ENCODE results near the gene REC114.

REC114 gene

DNA sequence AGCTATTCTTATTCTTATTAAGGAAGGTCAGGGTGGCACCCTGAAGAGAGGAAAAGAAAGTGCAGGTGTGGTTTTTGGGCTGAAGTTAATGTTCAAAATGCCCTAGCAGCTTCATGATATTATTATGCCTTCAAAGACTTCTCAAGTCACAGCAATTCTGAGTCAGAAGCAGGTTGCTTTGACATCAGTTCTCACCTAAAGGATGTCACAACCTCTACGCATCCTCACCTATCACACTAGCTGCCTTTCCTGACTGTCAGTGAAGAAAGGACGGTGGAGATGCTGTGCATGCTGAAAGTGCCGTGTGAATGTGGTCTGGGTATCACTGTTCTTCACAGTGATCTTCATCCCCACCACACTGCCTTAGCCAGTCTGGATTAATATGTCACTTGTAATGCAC lies 140.6 kb downstream of the REC114 start:
- Histone ChIP-seq H3K4me1 (ENCODE audit: control insufficient read depth, insufficient read depth, low read length, poor library complexity, severe bottlenecking) (no peaks in the 10 kb centered on the region), H3K27me3 (replicated peaks; ENCODE audit: control insufficient read depth, insufficient read depth, low read length, poor library complexity, severe bottlenecking) (no peaks in the 10 kb centered on the region), H3K36me3 (ENCODE audit: control insufficient read depth, insufficient read depth, low read length) (peaks cover 42% of the 10 kb centered on the region), H3K4me3 (ENCODE audit: insufficient read depth, low read depth, low read length, poor library complexity, severe bottlenecking) (no peak overlapping the region), H3K27ac (ENCODE audit: insufficient read depth, low read length, poor library complexity, severe bottlenecking) (no peak overlapping the region), H3K9me3 (ENCODE audit: control insufficient read depth, low read length) (no peaks in the 10 kb centered on the region)
- no peak for DNase-seq

DNA sequence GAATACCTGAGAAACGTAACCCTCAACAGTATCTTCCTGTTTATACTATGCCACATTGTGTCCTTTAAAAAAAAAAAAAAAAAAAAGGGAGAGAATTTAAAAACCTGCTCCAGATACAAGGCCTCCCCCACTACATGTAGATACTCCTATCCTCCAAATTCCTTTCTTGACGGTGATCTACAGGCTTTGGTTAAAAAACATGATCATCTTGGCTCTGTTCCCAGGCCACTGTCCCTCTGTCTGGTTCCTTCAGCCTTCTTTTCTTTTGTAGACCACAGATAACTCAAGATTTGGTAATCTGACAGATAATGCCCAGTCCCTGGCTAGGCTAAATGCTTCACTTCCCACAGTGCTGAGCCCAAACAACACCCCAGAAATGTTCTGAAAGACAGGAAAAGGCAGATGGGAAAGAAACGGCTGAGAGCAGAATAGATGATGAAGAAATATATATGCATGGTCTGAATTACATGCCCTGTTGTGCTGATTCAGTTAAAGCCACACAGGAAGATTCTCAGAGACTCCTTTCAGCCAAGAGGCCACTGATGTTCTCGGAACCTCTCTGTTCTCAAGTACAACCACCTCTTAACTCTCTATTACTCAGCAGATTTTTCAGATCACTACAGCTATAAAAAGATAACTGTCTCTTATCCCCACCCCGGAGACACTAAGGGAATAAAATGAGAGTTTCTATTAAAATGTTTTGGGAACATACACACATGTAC lies 141.9 kb downstream of the REC114 start:
- Histone ChIP-seq H3K4me3 (ENCODE audit: insufficient read depth, low read depth, low read length, poor library complexity, severe bottlenecking) (no peak overlapping the region), H3K27ac (ENCODE audit: insufficient read depth, low read length, poor library complexity, severe bottlenecking) (no peak overlapping the region), H3K36me3 (ENCODE audit: control insufficient read depth, insufficient read depth, low read length) (peaks cover 42% of the 10 kb centered on the region), H3K27me3 (replicated peaks; ENCODE audit: control insufficient read depth, insufficient read depth, low read length, poor library complexity, severe bottlenecking) (no peaks in the 10 kb centered on the region), H3K9me3 (ENCODE audit: control insufficient read depth, low read length) (no peaks in the 10 kb centered on the region), H3K4me1 (ENCODE audit: control insufficient read depth, insufficient read depth, low read length, poor library complexity, severe bottlenecking) (no peaks in the 10 kb centered on the region)
- no peak for DNase-seq

DNA sequence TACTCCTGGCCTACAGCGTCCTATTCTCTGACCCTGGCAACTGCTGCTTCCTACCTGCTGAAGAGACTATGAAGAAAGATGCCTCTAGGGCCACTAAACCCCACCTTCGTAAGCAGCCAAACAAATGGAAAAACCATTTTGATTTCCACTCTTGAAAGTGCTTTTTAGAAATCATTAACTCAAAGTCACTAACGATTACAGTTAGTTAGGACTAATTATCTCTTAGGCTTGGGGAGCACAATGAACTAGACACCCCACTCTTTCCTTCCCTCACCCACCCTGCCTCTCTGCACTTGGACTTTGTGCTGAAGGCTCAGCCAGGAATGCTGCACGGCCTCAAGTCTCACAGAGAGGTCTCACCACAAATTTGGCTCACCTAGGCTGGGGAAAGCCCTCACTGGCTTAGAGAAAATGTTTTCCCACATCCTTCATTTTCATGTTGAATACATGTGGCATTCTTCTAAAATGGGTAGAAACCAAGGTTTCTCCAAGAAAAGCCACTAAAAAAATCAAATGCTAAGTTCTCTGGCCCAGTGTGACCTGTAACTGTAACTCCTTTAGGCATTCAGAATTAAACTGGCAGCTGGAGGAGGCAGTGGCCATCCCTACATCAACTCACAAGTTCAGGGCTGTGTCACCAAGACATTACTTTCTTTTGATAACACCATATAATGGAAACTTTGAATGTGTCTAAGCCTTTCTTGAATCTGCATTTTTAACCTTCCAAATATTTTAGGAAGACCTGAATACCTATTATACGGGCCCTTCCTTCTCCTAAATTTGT lies 143.1 kb downstream of the REC114 start:
- H3K9me3 ChIP-seq (ENCODE audit: control insufficient read depth, low read length) = no peaks in the 10 kb centered on the region
- H3K27me3 ChIP-seq (replicated peaks; ENCODE audit: control insufficient read depth, insufficient read depth, low read length, poor library complexity, severe bottlenecking) = no peaks in the 10 kb centered on the region
- no peak overlapping the region for H3K4me3 ChIP-seq (ENCODE audit: insufficient read depth, low read depth, low read length, poor library complexity, severe bottlenecking)
- H3K27ac ChIP-seq (ENCODE audit: insufficient read depth, low read length, poor library complexity, severe bottlenecking) = no peak overlapping the region
- no peaks in the 10 kb centered on the region for H3K4me1 ChIP-seq (ENCODE audit: control insufficient read depth, insufficient read depth, low read length, poor library complexity, severe bottlenecking)
- peaks cover 39% of the 10 kb centered on the region for H3K36me3 ChIP-seq (ENCODE audit: control insufficient read depth, insufficient read depth, low read length)
- DNase-seq = no peak

DNA sequence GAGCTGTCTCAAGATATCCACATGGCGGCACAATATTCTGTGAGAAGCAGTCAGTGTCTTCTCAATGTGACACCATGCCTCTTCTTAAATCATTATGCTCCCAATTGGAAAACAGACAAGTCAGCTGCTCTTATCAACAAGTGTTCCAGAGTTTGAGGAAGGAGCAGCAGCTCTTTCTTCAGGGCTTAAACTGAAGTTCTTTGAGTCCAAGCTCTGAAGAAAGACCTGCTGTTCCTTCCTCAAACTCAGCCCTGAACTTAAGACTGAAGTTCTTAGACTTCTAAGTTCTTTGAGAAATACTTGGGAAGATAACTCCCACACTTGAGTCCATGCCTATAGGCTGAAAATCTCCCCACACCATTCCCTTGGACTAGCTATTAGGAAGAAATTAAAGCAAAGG lies 146.8 kb downstream of the REC114 start:
- Histone ChIP-seq H3K27me3 (replicated peaks; ENCODE audit: control insufficient read depth, insufficient read depth, low read length, poor library complexity, severe bottlenecking) (no peaks in the 10 kb centered on the region), H3K9me3 (ENCODE audit: control insufficient read depth, low read length) (no peaks in the 10 kb centered on the region), H3K27ac (ENCODE audit: insufficient read depth, low read length, poor library complexity, severe bottlenecking) (no peak overlapping the region), H3K4me1 (ENCODE audit: control insufficient read depth, insufficient read depth, low read length, poor library complexity, severe bottlenecking) (no peaks in the 10 kb centered on the region), H3K36me3 (ENCODE audit: control insufficient read depth, insufficient read depth, low read length) (peaks cover 14% of the 10 kb centered on the region), H3K4me3 (ENCODE audit: insufficient read depth, low read depth, low read length, poor library complexity, severe bottlenecking) (no peak overlapping the region)
- DNase-seq = no peak

DNA sequence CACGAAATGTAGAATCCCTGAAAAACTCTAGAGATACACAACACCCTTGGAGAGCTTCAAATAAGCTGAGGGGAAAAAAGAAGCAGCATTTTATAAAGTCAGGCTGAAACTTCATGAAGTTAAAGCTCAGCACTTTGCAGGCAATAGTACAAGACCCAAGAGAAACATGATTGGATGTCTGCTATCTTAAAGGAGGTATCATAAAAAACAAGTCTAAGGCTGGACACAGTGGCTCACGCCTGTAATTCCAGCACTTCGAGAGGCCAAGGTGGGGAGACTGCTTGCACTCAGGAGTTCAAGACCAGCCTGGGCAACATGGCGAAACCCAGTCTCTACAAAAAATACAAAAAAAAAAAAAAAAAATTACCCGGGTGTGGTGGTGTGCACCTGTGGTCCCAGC lies 147.3 kb downstream of the REC114 start:
- H3K27ac ChIP-seq (ENCODE audit: insufficient read depth, low read length, poor library complexity, severe bottlenecking) = no peak overlapping the region
- DNase-seq = no peak
- peaks cover 13% of the 10 kb centered on the region for H3K36me3 ChIP-seq (ENCODE audit: control insufficient read depth, insufficient read depth, low read length)
- no peak overlapping the region for H3K4me3 ChIP-seq (ENCODE audit: insufficient read depth, low read depth, low read length, poor library complexity, severe bottlenecking)
- no peaks in the 10 kb centered on the region for H3K4me1 ChIP-seq (ENCODE audit: control insufficient read depth, insufficient read depth, low read length, poor library complexity, severe bottlenecking)
- H3K27me3 ChIP-seq (replicated peaks; ENCODE audit: control insufficient read depth, insufficient read depth, low read length, poor library complexity, severe bottlenecking) = no peaks in the 10 kb centered on the region
- H3K9me3 ChIP-seq (ENCODE audit: control insufficient read depth, low read length) = no peaks in the 10 kb centered on the region

DNA sequence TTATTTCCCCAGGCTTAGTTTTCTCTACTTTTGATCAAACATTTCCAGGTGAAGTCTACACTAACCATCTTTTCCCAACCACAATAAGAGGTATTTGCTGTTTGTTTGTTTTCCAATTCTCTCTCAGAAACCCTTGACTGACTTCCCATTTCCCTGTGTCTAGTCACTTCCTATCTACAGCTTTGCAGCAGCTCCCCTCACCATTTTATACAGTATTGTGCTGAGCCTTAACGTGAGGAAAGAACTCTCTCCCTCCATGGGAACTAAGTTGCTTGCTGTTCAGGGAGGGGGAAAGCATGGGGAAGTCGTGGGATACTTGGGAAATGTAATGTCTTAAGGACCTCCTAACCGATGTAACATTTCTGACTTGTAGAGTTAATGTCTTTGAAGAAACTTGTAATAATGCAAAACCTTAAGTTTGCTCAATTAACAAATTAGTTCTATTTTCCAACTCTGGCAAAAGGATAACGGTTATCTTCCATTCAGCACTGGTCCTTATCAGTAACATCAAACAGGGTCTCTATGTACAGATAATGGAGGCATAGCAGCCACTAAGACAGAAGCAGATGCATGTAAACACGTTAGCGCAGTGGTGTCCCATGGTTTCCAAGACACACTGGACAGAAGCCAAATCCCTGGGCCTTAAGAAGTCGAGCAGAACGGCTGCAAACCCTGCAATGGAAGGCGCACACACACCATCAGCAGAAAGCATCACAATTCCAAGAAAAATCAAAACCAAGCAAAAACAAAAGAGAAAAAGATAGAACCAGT lies 150.5 kb downstream of the REC114 start:
- no peaks in the 10 kb centered on the region for H3K36me3 ChIP-seq (ENCODE audit: control insufficient read depth, insufficient read depth, low read length)
- no peaks in the 10 kb centered on the region for H3K4me1 ChIP-seq (ENCODE audit: control insufficient read depth, insufficient read depth, low read length, poor library complexity, severe bottlenecking)
- no peaks in the 10 kb centered on the region for H3K9me3 ChIP-seq (ENCODE audit: control insufficient read depth, low read length)
- H3K4me3 ChIP-seq (ENCODE audit: insufficient read depth, low read depth, low read length, poor library complexity, severe bottlenecking) = no peak overlapping the region
- DNase-seq = no peak
- H3K27ac ChIP-seq (ENCODE audit: insufficient read depth, low read length, poor library complexity, severe bottlenecking) = no peak overlapping the region
- no peaks in the 10 kb centered on the region for H3K27me3 ChIP-seq (replicated peaks; ENCODE audit: control insufficient read depth, insufficient read depth, low read length, poor library complexity, severe bottlenecking)

DNA sequence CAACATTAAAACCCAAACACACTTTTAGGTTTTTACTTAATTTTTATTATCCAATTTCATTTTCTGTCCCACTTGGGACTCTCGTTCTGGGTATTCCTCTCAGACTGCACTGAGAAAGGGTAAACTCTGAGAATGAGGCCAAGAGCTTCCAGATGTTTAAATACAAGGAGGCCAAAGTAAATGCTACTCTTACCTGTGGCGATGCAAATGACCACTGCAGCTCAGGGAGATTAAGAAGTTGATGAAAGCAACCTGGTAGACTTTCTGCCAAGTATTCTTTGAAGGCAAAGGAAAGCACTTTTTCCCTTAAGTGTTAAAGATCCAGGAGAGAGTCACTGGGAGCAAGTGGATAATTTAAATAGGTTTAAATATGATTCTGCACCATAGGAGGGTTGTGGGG lies 151.1 kb downstream of the REC114 start:
- no peaks in the 10 kb centered on the region for H3K4me1 ChIP-seq (ENCODE audit: control insufficient read depth, insufficient read depth, low read length, poor library complexity, severe bottlenecking)
- no peaks in the 10 kb centered on the region for H3K36me3 ChIP-seq (ENCODE audit: control insufficient read depth, insufficient read depth, low read length)
- H3K9me3 ChIP-seq (ENCODE audit: control insufficient read depth, low read length) = no peaks in the 10 kb centered on the region
- no peak overlapping the region for H3K27ac ChIP-seq (ENCODE audit: insufficient read depth, low read length, poor library complexity, severe bottlenecking)
- no peaks in the 10 kb centered on the region for H3K27me3 ChIP-seq (replicated peaks; ENCODE audit: control insufficient read depth, insufficient read depth, low read length, poor library complexity, severe bottlenecking)
- DNase-seq = no peak
- no peak overlapping the region for H3K4me3 ChIP-seq (ENCODE audit: insufficient read depth, low read depth, low read length, poor library complexity, severe bottlenecking)

DNA sequence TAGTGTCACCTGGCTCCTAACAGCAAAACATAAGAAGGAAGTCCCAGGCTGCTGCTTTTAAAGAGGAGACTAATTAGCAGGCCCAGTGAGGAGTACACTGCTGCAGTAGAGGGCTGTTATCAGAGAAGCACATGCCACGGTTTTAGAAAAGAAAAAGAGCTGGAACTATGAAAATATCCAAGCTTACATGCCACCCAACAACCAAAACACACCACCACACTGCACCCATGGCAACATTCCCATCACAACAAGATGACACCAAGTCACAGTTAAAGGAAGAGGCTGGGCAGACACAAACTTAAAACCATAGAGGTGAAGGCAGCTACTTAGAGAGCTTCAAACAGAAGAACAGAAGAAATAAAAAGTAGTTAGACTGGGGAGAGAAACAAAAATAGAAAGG lies 153.2 kb downstream of the REC114 start:
- Histone ChIP-seq H3K9me3 (ENCODE audit: control insufficient read depth, low read length) (no peaks in the 10 kb centered on the region), H3K4me1 (ENCODE audit: control insufficient read depth, insufficient read depth, low read length, poor library complexity, severe bottlenecking) (no peaks in the 10 kb centered on the region), H3K36me3 (ENCODE audit: control insufficient read depth, insufficient read depth, low read length) (no peaks in the 10 kb centered on the region), H3K27me3 (replicated peaks; ENCODE audit: control insufficient read depth, insufficient read depth, low read length, poor library complexity, severe bottlenecking) (no peaks in the 10 kb centered on the region), H3K4me3 (ENCODE audit: insufficient read depth, low read depth, low read length, poor library complexity, severe bottlenecking) (no peak overlapping the region), H3K27ac (ENCODE audit: insufficient read depth, low read length, poor library complexity, severe bottlenecking) (no peak overlapping the region)
- DNase-seq = no peak

DNA sequence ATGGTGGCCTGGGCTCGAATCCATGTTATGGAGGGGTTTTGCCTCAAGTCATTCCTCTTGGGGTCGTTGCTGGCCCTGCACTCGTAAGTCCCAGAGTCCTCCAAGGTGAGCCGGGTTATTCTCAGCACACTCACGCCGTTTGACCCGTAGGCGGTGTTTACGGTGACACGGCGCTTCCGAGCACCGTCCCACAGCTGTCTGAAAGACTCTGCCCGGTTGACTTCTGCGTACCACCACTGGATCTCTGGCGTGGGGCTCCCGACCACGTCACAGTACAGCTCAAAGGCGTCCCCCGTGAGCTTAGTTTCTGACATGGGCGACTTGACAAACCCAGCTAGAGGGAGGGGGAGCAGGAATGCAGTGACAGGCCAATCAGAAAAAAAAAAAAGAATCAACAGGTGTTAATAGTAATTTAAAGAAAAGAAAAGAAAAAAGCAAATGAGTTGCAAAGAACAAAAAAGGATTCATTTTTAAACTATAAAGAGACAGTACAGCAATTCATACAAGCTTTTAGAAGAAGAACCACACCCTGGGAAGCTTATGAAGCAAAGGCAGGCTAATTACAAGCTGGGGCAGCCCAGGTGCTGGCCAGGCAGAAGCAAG lies 154.2 kb downstream of the REC114 start:
- no peaks in the 10 kb centered on the region for H3K4me1 ChIP-seq (ENCODE audit: control insufficient read depth, insufficient read depth, low read length, poor library complexity, severe bottlenecking)
- H3K9me3 ChIP-seq (ENCODE audit: control insufficient read depth, low read length) = no peaks in the 10 kb centered on the region
- H3K4me3 ChIP-seq (ENCODE audit: insufficient read depth, low read depth, low read length, poor library complexity, severe bottlenecking) = no peak overlapping the region
- DNase-seq = no peak
- no peaks in the 10 kb centered on the region for H3K36me3 ChIP-seq (ENCODE audit: control insufficient read depth, insufficient read depth, low read length)
- H3K27me3 ChIP-seq (replicated peaks; ENCODE audit: control insufficient read depth, insufficient read depth, low read length, poor library complexity, severe bottlenecking) = no peaks in the 10 kb centered on the region
- H3K27ac ChIP-seq (ENCODE audit: insufficient read depth, low read length, poor library complexity, severe bottlenecking) = no peak overlapping the region

All from effector memory CD4-positive, alpha-beta T cell (primary cell).